Stomach (tissue), 4 donors: Measurements from ENCODE around the gene SSRP1.

ENCODE experiments used
- CTCF ChIP-seq, 7 experiments: fragments of 450-650 bp in 4 of 7; fragments of 200-600 bp in 3 of 7; sonication (generic) in 3 of 7; IDR thresholded peaks; one replicate each; pipeline ENCODE4 v1.5.1; 2016 to 2019; ENCODE audit warnings: antibody characterized with exemption in 7 of 7, control low read depth in 2 of 7, mild to moderate bottlenecking in 1 of 7
- EP300 ChIP-seq: sonication (generic); formaldehyde crosslinking; IDR thresholded peaks from one replicate; pipeline ENCODE4 v1.6.1; 2017; ENCODE audit warnings: antibody characterized with exemption
- POLR2A ChIP-seq, 4 donors: fragments of 450-650 bp; IDR thresholded peaks; one replicate each; pipeline ENCODE4 v1.6.1; 2016; ENCODE audit warnings: antibody characterized with exemption in 4 of 4, control low read depth in 2 of 4, mild to moderate bottlenecking in 1 of 4, moderate library complexity in 1 of 4

DNA sequence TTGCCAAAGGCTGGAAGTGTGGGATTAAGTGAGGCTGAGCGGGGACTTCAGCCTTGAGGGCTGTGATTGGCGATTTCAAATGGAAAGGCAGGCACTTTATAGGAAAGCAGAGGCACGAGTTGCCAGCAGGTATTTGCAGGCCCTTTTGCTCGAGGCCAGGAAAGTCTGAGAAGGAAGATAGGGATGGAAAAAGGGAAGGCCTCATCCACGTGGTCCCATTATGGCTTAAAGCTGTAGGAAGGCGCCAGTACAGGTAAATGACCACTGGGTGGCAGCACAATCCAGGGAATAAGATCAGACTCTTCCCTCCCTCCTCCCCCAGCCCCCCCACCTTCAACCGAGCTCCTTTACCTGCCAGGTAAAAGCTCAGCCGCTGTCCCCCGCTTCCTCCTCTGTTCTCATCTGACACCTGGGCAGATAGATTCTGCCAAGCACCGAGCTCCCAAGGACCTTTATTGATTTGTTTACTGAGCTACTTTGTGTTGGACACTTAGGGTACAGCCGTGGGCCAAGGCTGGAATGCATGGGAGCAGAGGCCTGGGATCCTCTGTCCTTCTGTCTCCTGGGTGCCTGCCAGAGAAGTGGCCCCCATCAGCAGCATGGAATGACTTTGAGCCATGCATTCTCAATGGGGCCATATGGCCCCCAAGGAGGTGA, 10.0 kb upstream of the SSRP1 start:
- TF ChIP-seq CTCF (IDR thresholded peaks at IDR 0.05) (peak in 5 of 7 experiments; percentile 66 to 87 (median 82)), POLR2A (IDR thresholded peaks at IDR 0.05) (no peak), EP300 (no peak)
